Measurements from ENCODE around the gene SPTB. TPM values are rescaled to one million over a fixed set of nuclear protein-coding genes. Genes with fewer than 3 reads are reported as not detected.
"Not testable (repeated sequence)": the region's sequence is repeated elsewhere in the genome, so short reads cannot be mapped to it uniquely, and the experiment has no call there.

The SPTB gene
- total and polyA plus RNA-seq, 8 donors, result 2.2 to 4.7 (median 3.3) TPM

- ATAC-seq, result peak; percentile 87
- TF ChIP-seq, protein P1, sequence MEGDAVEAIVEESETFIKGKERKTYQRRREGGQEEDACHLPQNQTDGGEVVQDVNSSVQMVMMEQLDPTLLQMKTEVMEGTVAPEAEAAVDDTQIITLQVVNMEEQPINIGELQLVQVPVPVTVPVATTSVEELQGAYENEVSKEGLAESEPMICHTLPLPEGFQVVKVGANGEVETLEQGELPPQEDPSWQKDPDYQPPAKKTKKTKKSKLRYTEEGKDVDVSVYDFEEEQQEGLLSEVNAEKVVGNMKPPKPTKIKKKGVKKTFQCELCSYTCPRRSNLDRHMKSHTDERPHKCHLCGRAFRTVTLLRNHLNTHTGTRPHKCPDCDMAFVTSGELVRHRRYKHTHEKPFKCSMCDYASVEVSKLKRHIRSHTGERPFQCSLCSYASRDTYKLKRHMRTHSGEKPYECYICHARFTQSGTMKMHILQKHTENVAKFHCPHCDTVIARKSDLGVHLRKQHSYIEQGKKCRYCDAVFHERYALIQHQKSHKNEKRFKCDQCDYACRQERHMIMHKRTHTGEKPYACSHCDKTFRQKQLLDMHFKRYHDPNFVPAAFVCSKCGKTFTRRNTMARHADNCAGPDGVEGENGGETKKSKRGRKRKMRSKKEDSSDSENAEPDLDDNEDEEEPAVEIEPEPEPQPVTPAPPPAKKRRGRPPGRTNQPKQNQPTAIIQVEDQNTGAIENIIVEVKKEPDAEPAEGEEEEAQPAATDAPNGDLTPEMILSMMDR (IDR thresholded peaks at IDR 0.05), result no peak
- Histone ChIP-seq H3K9me3 (no peaks in the 10 kb centered on the region), H3K4me3 (no peak overlapping the region), H3K36me3 (no peaks in the 10 kb centered on the region), H3K27ac (peak overlapping the region; percentile 25 to 53), H3K27me3 (no peaks in the 10 kb centered on the region), H3K4me1 (peaks cover 0 to 9% of the 10 kb centered on the region in 2 donors)
- peak in 2 of 4 donors; percentile 10 to 47 for DNase-seq
- intact Hi-C loops (cut with DNase I), result no loop called here
Measured at GRCh38 chr14:64806202-64806861, 73.4 kb downstream of the SPTB start.

- H3K9me3 ChIP-seq; DNase-seq; H3K4me3 ChIP-seq; intact Hi-C loops (cut with DNase I); ATAC-seq; H3K4me1 ChIP-seq; H3K36me3 ChIP-seq; H3K27me3 ChIP-seq: not testable (repeated sequence)
- peak overlapping the region; percentile 25 to 53 for H3K27ac ChIP-seq
Measured at GRCh38 chr14:64805646-64806045, 74.1 kb downstream of the SPTB start.

DNA sequence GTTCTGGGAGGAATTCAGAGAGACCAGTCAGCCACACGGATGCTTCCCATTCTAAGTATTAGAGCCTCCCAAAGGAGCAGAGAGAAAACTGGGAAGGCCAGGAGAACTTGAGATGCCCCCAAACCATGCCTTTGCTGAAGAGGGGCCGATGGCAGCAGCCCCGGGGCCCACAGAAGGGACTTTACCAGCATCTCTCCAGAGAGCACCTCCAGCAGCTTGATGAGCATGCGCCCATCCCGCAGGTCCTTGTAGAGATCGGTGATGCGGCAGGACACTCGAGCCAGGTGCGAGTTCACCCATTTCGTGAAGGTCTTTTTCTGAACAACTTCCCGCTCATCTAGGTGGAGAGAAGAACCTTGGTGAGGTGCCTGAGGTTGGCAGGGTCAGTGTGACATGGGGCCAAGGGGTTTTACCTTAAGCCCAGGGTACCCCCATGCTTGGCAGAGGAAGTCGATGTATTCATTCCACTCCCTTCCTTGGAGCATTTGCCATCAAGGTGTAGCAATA, 74.9 kb downstream of the SPTB start:
- TF ChIP-seq, protein P1 (IDR thresholded peaks at IDR 0.05), result no peak

DNA sequence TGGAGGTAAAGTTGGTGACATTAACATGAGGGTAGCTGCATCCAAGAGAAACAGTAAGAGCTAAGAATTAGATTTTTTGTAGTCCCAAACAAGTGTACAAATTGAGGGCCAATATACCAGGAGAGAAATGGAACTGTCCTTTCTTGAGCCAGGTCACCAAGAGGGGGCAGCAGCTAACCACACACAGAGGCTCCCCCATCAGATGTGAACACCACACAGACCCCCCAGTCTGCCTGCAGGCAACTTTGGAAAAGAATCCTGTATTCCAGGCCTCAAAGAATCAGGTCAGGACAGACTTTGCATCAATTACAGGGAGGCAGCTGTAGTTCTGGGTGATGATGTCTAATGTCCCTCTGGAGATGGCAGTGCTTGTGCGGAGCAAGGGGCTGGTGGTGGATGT, 77.9 kb downstream of the SPTB start:
- Histone ChIP-seq H3K9me3 (no peaks in the 10 kb centered on the region), H3K36me3 (no peaks in the 10 kb centered on the region), H3K4me3 (no peak overlapping the region), H3K27ac (no peak overlapping the region), H3K4me1 (peaks cover 0 to under 1% of the 10 kb centered on the region in 2 donors), H3K27me3 (no peaks in the 10 kb centered on the region)
- DNase-seq (no peak), ATAC-seq (no peak)
- intact Hi-C loops (cut with DNase I), result no loop called here
- TF ChIP-seq, protein P1 (IDR thresholded peaks at IDR 0.05), result no peak

More for the DNA sequence above, 74.9 kb downstream of the SPTB start:
- H3K4me3 ChIP-seq, result no peak overlapping the region
- H3K4me1 ChIP-seq, result peaks cover 0 to 9% of the 10 kb centered on the region in 2 donors
- intact Hi-C loops (cut with DNase I), result no loop called here
- H3K9me3 ChIP-seq, result no peaks in the 10 kb centered on the region
- H3K36me3 ChIP-seq, result no peaks in the 10 kb centered on the region
- H3K27ac ChIP-seq, result no peak overlapping the region
- ATAC-seq, result no peak
- DNase-seq, result no peak
- H3K27me3 ChIP-seq, result no peaks in the 10 kb centered on the region

DNA sequence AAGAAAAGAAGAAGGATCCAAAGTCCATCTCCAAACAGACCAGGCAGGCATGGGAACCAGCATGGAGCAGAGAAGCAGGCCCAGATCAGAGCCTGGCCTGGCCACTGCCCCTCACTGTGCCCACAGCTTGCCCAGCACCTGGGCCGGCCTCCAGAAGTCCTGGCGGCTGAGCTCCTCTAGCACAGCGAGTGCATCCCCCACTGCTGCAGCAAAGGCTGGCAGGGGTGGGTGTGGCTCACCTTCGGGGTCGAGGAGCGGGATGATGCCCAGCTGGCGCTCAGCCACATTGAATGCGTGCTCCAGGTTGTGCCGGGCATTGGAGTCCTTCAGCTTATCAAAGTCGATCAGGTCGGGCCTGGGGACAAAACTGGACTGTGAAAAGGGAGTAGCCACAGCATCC, 78.7 kb downstream of the SPTB start:
- DNase-seq (no peak), ATAC-seq (no peak)
- TF ChIP-seq, protein P1 (IDR thresholded peaks at IDR 0.05), result no peak
- Histone ChIP-seq H3K27me3 (no peaks in the 10 kb centered on the region), H3K36me3 (no peaks in the 10 kb centered on the region), H3K27ac (no peak overlapping the region), H3K4me3 (no peak overlapping the region), H3K9me3 (no peaks in the 10 kb centered on the region), H3K4me1 (no peaks in the 10 kb centered on the region)
- intact Hi-C loops (cut with DNase I), result no loop called here
